Activated CD4-positive, alpha-beta T cell treated with anti-CD3 and anti-CD28 coated beads, Interleukin-2, amount 50 U/mL, for 1 hour (primary cell): ENCODE data around the gene GMNN.
"Not testable (repeated sequence)": the region's sequence is repeated elsewhere in the genome, so short reads cannot be mapped to it uniquely, and the experiment has no call there.

ENCODE experiments used
- DNase-seq: peaks from one replicate; pipeline ENCODE4 v3.0.0-alpha.2; 2020

Gene GMNN

GRCh38 chr6:24774696-24775519 is at the start of gene GMNN:
Gene GMNN (plus strand): TSS chr6:24774937. CDS start chr6:24777247, 2,310 bp downstream.
- DNase-seq = peak; percentile 98

GRCh38 chr6:24730653-24731052 is 44.1 kb upstream of the GMNN start:
- not testable (repeated sequence) for DNase-seq

GRCh38 chr6:24731456-24732134 is 43.1 kb upstream of the GMNN start:
- not testable (repeated sequence) for DNase-seq

GRCh38 chr6:24734166-24734565 is 40.6 kb upstream of the GMNN start:
- no peak for DNase-seq

- not testable (repeated sequence) for DNase-seq
Measured at GRCh38 chr6:24734710-24735109, 40.0 kb upstream of the GMNN start.

- DNase-seq = no peak
Measured at GRCh38 chr6:24738741-24739140, 36.0 kb upstream of the GMNN start.

- no peak for DNase-seq
Measured at GRCh38 chr6:24740861-24741260, 33.9 kb upstream of the GMNN start.

GRCh38 chr6:24742216-24742738 is 32.5 kb upstream of the GMNN start:
- no peak for DNase-seq

- DNase-seq = no peak
Measured at GRCh38 chr6:24743265-24743943, 31.3 kb upstream of the GMNN start.

GRCh38 chr6:24743944-24744335 is 30.8 kb upstream of the GMNN start:
- DNase-seq = no peak

- no peak for DNase-seq
Measured at GRCh38 chr6:24744911-24745310, 29.8 kb upstream of the GMNN start.

GRCh38 chr6:24749297-24749696 is 25.4 kb upstream of the GMNN start:
- no peak for DNase-seq

GRCh38 chr6:24750878-24751277 is 23.9 kb upstream of the GMNN start:
- not testable (repeated sequence) for DNase-seq

- DNase-seq = no peak
Measured at GRCh38 chr6:24752503-24752902, 22.2 kb upstream of the GMNN start.

GRCh38 chr6:24752917-24753492 is 21.7 kb upstream of the GMNN start:
- DNase-seq = no peak

GRCh38 chr6:24753545-24753944 is 21.2 kb upstream of the GMNN start:
- no peak for DNase-seq

GRCh38 chr6:24754378-24754777 is 20.4 kb upstream of the GMNN start:
- not testable (repeated sequence) for DNase-seq

GRCh38 chr6:24755279-24755678 is 19.5 kb upstream of the GMNN start:
- DNase-seq = no peak

- no peak for DNase-seq
Measured at GRCh38 chr6:24757611-24758010, 17.1 kb upstream of the GMNN start.

GRCh38 chr6:24759718-24760117 is 15.0 kb upstream of the GMNN start:
- DNase-seq = no peak

GRCh38 chr6:24760210-24760609 is 14.5 kb upstream of the GMNN start:
- DNase-seq = no peak

- DNase-seq = no peak
Measured at GRCh38 chr6:24761193-24761835, 13.4 kb upstream of the GMNN start.

- DNase-seq = no peak
Measured at GRCh38 chr6:24761851-24762250, 12.9 kb upstream of the GMNN start.
